ENCODE data around the gene CCT7. TPM values are rescaled to one million over a fixed set of nuclear protein-coding genes. Genes with fewer than 3 reads are reported as not detected.

Gene CCT7
- total and polyA plus RNA-seq, 10 of the 15 experiments (the other 5 are each of a cell fraction or from before 2014, with no cell fraction given), result 206 to 598 (median 486) TPM

DNA sequence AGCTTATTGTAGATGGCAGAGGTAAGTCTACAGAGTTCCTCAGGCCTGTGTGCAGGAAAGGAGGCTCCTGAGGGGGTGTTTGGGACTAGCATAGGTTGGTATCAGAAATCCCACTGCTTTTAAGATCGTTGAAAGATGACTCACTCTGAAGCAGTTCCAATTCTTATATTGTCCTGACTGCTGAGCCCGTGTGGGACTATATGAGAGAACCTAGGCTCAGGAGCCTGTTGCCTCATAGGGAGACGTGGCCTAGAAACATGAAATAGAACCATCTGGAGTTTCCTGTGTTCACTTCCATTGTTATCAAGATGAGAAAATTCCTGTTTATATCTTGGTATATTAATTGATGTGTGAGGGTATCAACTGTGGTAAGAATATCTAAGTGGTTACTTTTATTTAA lies 5.7 kb downstream of the CCT7 start:
- Histone ChIP-seq H3K27ac (ENCODE audit: control insufficient read depth, insufficient read depth) (no peak overlapping the region), H3K36me3 (ENCODE audit: control insufficient read depth in 2 of 2, insufficient read depth in 2 of 2, low read length in 1 of 2) (peaks cover 6 to 29% of the 10 kb centered on the region in 2 experiments), H3K9me3 (replicated peaks; ENCODE audit: control insufficient read depth, insufficient read depth, low read length) (no peaks in the 10 kb centered on the region), H3K4me1 (ENCODE audit: control insufficient read depth, insufficient read depth, low read length) (no peaks in the 10 kb centered on the region), H2AFZ (ENCODE audit: control insufficient read depth, low read depth, low read length) (no peak overlapping the region), H3K4me3 (no peak overlapping the region), H3K79me2 (ENCODE audit: control insufficient read depth, insufficient read depth, low read length) (peaks cover 64% of the 10 kb centered on the region), H3K27me3 (replicated peaks in 1 of 2; ENCODE audit: control insufficient read depth in 2 of 2, insufficient read depth in 2 of 2, low read length in 1 of 2) (no peaks in the 10 kb centered on the region), H3K9ac (ENCODE audit: control insufficient read depth, insufficient read depth, low read length) (no peak overlapping the region), H4K20me1 (ENCODE audit: control insufficient read depth, insufficient read depth) (0 out of 2 replicates have a peak, but pooled peaks cover 4% of the 10 kb centered on the region), H3K4me2 (ENCODE audit: control insufficient read depth, insufficient read depth) (no peak overlapping the region)
- RAD21 ChIA-PET (ENCODE audit: unreplicated experiment), result no interaction called here
- WGBS (ENCODE audit: insufficient coverage, insufficient replicate concordance, low lambda C conversion rate, missing lambda C conversion rate), result 80% methylated on average over 3 of the region's 3 CpGs
- TF ChIP-seq, protein P1, sequence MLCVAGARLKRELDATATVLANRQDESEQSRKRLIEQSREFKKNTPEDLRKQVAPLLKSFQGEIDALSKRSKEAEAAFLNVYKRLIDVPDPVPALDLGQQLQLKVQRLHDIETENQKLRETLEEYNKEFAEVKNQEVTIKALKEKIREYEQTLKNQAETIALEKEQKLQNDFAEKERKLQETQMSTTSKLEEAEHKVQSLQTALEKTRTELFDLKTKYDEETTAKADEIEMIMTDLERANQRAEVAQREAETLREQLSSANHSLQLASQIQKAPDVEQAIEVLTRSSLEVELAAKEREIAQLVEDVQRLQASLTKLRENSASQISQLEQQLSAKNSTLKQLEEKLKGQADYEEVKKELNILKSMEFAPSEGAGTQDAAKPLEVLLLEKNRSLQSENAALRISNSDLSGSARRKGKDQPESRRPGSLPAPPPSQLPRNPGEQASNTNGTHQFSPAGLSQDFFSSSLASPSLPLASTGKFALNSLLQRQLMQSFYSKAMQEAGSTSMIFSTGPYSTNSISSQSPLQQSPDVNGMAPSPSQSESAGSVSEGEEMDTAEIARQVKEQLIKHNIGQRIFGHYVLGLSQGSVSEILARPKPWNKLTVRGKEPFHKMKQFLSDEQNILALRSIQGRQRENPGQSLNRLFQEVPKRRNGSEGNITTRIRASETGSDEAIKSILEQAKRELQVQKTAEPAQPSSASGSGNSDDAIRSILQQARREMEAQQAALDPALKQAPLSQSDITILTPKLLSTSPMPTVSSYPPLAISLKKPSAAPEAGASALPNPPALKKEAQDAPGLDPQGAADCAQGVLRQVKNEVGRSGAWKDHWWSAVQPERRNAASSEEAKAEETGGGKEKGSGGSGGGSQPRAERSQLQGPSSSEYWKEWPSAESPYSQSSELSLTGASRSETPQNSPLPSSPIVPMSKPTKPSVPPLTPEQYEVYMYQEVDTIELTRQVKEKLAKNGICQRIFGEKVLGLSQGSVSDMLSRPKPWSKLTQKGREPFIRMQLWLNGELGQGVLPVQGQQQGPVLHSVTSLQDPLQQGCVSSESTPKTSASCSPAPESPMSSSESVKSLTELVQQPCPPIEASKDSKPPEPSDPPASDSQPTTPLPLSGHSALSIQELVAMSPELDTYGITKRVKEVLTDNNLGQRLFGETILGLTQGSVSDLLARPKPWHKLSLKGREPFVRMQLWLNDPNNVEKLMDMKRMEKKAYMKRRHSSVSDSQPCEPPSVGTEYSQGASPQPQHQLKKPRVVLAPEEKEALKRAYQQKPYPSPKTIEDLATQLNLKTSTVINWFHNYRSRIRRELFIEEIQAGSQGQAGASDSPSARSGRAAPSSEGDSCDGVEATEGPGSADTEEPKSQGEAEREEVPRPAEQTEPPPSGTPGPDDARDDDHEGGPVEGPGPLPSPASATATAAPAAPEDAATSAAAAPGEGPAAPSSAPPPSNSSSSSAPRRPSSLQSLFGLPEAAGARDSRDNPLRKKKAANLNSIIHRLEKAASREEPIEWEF (IDR thresholded peaks at IDR 0.05; ENCODE audit: insufficient replicate concordance, low read depth, low read length), result no peak
- TF ChIP-seq, protein P2, sequence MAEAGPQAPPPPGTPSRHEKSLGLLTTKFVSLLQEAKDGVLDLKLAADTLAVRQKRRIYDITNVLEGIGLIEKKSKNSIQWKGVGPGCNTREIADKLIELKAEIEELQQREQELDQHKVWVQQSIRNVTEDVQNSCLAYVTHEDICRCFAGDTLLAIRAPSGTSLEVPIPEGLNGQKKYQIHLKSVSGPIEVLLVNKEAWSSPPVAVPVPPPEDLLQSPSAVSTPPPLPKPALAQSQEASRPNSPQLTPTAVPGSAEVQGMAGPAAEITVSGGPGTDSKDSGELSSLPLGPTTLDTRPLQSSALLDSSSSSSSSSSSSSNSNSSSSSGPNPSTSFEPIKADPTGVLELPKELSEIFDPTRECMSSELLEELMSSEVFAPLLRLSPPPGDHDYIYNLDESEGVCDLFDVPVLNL (IDR thresholded peaks at IDR 0.05; ENCODE audit: low read depth, low read length), result no peak
- TF ChIP-seq LARP7 (IDR thresholded peaks at IDR 0.05) (no peak), ZNF274 (IDR thresholded peaks at IDR 0.05; ENCODE audit: insufficient read depth, insufficient read length) (no peak), JUND (IDR thresholded peaks at IDR 0.05; ENCODE audit: low read depth, low read length) (no peak), POU2F2 (IDR thresholded peaks at IDR 0.05; ENCODE audit: borderline replicate concordance, low read depth, low read length) (no peak), PAX8 (IDR thresholded peaks at IDR 0.05) (no peak), ATF7 (IDR thresholded peaks at IDR 0.05; ENCODE audit: low read depth) (no peak)
- TF ChIP-seq, protein P3, sequence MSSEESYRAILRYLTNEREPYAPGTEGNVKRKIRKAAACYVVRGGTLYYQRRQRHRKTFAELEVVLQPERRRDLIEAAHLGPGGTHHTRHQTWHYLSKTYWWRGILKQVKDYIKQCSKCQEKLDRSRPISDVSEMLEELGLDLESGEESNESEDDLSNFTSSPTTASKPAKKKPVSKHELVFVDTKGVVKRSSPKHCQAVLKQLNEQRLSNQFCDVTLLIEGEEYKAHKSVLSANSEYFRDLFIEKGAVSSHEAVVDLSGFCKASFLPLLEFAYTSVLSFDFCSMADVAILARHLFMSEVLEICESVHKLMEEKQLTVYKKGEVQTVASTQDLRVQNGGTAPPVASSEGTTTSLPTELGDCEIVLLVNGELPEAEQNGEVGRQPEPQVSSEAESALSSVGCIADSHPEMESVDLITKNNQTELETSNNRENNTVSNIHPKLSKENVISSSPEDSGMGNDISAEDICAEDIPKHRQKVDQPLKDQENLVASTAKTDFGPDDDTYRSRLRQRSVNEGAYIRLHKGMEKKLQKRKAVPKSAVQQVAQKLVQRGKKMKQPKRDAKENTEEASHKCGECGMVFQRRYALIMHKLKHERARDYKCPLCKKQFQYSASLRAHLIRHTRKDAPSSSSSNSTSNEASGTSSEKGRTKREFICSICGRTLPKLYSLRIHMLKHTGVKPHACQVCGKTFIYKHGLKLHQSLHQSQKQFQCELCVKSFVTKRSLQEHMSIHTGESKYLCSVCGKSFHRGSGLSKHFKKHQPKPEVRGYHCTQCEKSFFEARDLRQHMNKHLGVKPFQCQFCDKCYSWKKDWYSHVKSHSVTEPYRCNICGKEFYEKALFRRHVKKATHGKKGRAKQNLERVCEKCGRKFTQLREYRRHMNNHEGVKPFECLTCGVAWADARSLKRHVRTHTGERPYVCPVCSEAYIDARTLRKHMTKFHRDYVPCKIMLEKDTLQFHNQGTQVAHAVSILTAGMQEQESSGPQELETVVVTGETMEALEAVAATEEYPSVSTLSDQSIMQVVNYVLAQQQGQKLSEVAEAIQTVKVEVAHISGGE (CRISPR knock-in tag; IDR thresholded peaks at IDR 0.05), result no peak
- no TSS peak for BruUV-seq (replicated peaks)
- POLR2A ChIA-PET, result interaction anchor here (0.5 to 0.9 kb wide), 2 partner anchors 8 to 375 kb away, joined by 3 to 7 read pairs; no protein-coding TSS in a partner anchor
- intact Hi-C loops (cut with micrococcal nuclease; ENCODE audit: unreplicated experiment), result no loop called here
- DNase-seq (ENCODE audit: low read depth, low spot score), result no peak
- no peak for FAIRE-seq
- SMC1A ChIA-PET (ENCODE audit: uncharacterized antibody, unreplicated experiment), result interaction anchor here (0.8 to 5.2 kb wide), 3 partner anchors 8 to 50 kb away, joined by 3 to 39 read pairs (median 3); no protein-coding TSS in a partner anchor
- ATAC-seq, result no peak
- CTCF ChIA-PET, result interaction anchor here (0.8 to 9.8 kb wide), 4 partner anchors 10 to 51 kb away, joined by 3 to 99 read pairs (median 12); partner anchors contain the start of gene EGR4
- in situ Hi-C loops (cut with MboI), result no loop called here
